IPS-18a (cell line): ENCODE measurements around the gene SORBS1.

ENCODE experiments used
- H3K27ac ChIP-seq: one replicate; pipeline ENCODE4 v1.5.1; 2013; ENCODE audit warnings: low read length
- H3K27me3 ChIP-seq: one replicate; pipeline ENCODE4 v1.6.1; 2013; ENCODE audit warnings: mild to moderate bottlenecking, low read length; ENCODE audit not compliant: control insufficient read depth, insufficient read depth
- H3K36me3 ChIP-seq: one replicate; pipeline ENCODE4 v1.6.1; 2013; ENCODE audit warnings: low read depth, low read length; ENCODE audit not compliant: control insufficient read depth
- H3K4me1 ChIP-seq: one replicate; pipeline ENCODE4 v1.6.1; 2013; ENCODE audit warnings: low read depth, low read length; ENCODE audit not compliant: control insufficient read depth
- H3K4me3 ChIP-seq: one replicate; pipeline ENCODE4 v1.5.1; 2013; ENCODE audit warnings: low read length
- H3K9ac ChIP-seq: one replicate; pipeline ENCODE4 v1.6.1; 2013; ENCODE audit warnings: mild to moderate bottlenecking, low read length, moderate library complexity
- H3K9me3 ChIP-seq: one replicate; pipeline ENCODE4 v1.6.1; 2013; ENCODE audit warnings: low read depth, low read length; ENCODE audit not compliant: control insufficient read depth

The SORBS1 gene

DNA sequence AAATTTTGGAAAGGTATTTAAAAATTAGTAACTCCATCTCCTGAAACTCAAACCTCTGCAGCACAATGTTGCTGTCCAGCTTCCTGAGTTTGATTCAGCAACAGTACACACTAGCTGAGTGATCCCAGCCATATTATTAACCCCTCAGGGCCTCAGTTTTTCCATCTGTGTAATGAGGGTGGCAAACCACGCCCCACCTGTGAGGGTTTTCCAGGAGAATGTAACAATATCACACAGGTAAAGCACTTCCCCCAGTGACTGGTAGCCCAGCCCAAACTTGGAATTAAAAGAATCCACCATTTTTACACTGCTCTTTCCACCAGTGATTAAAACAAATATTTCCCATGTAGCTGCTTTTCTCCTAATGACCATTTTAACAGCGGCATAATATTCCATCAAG lies 122.4 kb downstream of the SORBS1 start:
- no peaks in the 10 kb centered on the region for H3K27me3 ChIP-seq
- H3K4me3 ChIP-seq = no peak overlapping the region
- no peak overlapping the region for H3K27ac ChIP-seq
- H3K4me1 ChIP-seq = no peaks in the 10 kb centered on the region
- no peak overlapping the region for H3K9ac ChIP-seq
- no peaks in the 10 kb centered on the region for H3K9me3 ChIP-seq
- peaks cover 6% of the 10 kb centered on the region for H3K36me3 ChIP-seq

DNA sequence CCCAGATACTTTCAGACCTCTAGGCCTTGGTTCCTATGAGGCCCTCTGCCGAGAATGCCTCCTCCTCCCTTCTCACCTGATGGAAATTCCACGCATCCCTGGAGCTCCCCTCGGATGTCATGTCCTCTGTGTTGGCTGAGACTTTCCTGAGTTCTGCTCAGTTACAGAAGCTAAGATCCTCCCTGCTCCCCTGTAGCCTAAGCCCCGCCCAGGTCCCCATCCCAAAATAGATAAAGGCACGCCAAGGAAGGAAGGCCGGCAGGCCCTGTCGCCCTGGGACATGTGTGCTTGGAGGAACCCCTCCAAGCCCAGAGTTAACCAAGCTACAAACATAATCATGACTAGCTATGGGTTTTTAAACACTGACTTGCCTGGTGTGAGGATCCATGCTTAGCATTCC lies 123.5 kb downstream of the SORBS1 start:
- H3K27ac ChIP-seq = no peak overlapping the region
- no peak overlapping the region for H3K4me3 ChIP-seq
- no peaks in the 10 kb centered on the region for H3K4me1 ChIP-seq
- peaks cover 6% of the 10 kb centered on the region for H3K36me3 ChIP-seq
- no peak overlapping the region for H3K9ac ChIP-seq
- H3K9me3 ChIP-seq = no peaks in the 10 kb centered on the region
- no peaks in the 10 kb centered on the region for H3K27me3 ChIP-seq

GRCh38 chr10:95435548-95436279 lies 125.5 kb downstream of the SORBS1 start:
- Histone ChIP-seq H3K4me3 (no peak overlapping the region), H3K4me1 (no peaks in the 10 kb centered on the region), H3K27ac (no peak overlapping the region), H3K36me3 (peaks cover 6% of the 10 kb centered on the region), H3K9ac (no peak overlapping the region), H3K9me3 (no peaks in the 10 kb centered on the region), H3K27me3 (no peaks in the 10 kb centered on the region)

GRCh38 chr10:95434583-95434982 lies 126.6 kb downstream of the SORBS1 start:
- no peak overlapping the region for H3K4me3 ChIP-seq
- no peak overlapping the region for H3K27ac ChIP-seq
- no peaks in the 10 kb centered on the region for H3K27me3 ChIP-seq
- H3K36me3 ChIP-seq = peaks cover 6% of the 10 kb centered on the region
- H3K9ac ChIP-seq = no peak overlapping the region
- no peaks in the 10 kb centered on the region for H3K4me1 ChIP-seq
- no peaks in the 10 kb centered on the region for H3K9me3 ChIP-seq

DNA sequence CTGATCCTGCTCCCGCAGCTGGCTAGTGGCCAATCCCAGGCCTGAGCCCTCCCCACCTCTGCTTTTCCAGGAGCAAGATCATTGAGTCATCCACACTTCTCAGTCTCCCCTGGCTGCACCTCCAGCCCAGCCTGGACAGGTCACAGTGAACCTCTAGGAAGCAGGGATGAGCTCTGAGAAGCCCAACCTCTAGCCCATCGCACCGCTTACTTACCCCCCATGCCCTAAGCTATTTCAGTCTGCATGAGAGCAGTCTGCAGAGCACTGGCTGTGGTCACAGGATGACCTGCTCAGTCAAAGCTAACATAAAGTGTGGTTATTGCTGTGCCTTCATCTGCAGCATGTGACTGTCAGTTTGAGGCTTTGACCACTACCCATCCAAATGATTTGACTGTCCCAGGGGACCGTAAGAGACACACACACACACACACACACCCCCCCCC lies 129.2 kb downstream of the SORBS1 start:
- Histone ChIP-seq H3K9ac (no peak overlapping the region), H3K4me1 (no peaks in the 10 kb centered on the region), H3K27me3 (no peaks in the 10 kb centered on the region), H3K9me3 (no peaks in the 10 kb centered on the region), H3K27ac (no peak overlapping the region), H3K4me3 (no peak overlapping the region), H3K36me3 (peaks cover 4% of the 10 kb centered on the region)

GRCh38 chr10:95430231-95430951 lies 130.8 kb downstream of the SORBS1 start:
- Histone ChIP-seq H3K27me3 (no peaks in the 10 kb centered on the region), H3K4me3 (no peak overlapping the region), H3K4me1 (no peaks in the 10 kb centered on the region), H3K27ac (no peak overlapping the region), H3K9ac (no peak overlapping the region), H3K36me3 (peaks cover 5% of the 10 kb centered on the region), H3K9me3 (no peaks in the 10 kb centered on the region)

DNA sequence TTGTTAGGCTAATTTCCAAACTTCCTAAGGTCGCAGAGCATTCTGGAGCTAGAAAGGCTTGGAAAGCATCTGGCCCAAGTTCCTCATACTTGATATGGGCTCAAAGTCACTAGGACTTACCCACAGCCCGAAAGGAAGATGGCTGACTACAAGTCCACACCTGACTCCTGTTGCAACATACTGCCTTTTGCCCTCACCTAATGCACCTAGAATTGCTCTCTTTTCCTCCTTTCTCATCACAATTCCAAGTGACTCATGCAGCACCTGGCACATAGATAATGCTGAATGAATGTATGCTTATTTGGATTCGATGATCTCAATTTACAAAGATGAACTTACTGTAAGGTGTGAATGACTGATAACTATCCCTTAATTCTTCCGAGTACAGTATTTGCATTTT lies 131.5 kb downstream of the SORBS1 start:
- Histone ChIP-seq H3K4me1 (no peaks in the 10 kb centered on the region), H3K4me3 (no peak overlapping the region), H3K9ac (no peak overlapping the region), H3K27ac (no peak overlapping the region), H3K36me3 (peaks cover 5% of the 10 kb centered on the region), H3K27me3 (no peaks in the 10 kb centered on the region), H3K9me3 (no peaks in the 10 kb centered on the region)

DNA sequence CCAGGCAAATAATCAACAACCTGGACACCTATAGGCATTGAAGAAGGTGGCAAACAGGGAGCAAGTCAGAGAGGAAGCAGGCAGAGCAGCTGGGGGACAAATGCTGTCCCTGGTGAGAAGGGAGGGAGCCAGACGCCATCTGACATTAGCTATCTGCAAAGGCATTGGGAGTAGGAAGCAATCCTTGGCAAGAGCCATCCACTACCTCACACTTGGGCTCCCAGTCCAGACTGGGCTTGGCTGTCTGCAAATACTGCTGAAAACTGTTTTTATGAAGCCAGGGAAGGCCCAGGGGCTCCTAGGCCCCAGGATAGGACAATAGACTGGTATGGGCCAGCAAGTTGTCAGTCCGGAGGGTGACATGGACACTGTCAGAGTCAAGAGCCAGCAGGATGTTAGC lies 132.5 kb downstream of the SORBS1 start:
- no peak overlapping the region for H3K27ac ChIP-seq
- no peak overlapping the region for H3K4me3 ChIP-seq
- H3K4me1 ChIP-seq = no peaks in the 10 kb centered on the region
- peaks cover 5% of the 10 kb centered on the region for H3K36me3 ChIP-seq
- no peaks in the 10 kb centered on the region for H3K27me3 ChIP-seq
- no peaks in the 10 kb centered on the region for H3K9me3 ChIP-seq
- no peak overlapping the region for H3K9ac ChIP-seq

GRCh38 chr10:95426482-95426881 lies 134.7 kb downstream of the SORBS1 start:
- Histone ChIP-seq H3K27ac (no peak overlapping the region), H3K9me3 (no peaks in the 10 kb centered on the region), H3K4me3 (no peak overlapping the region), H3K27me3 (no peaks in the 10 kb centered on the region), H3K9ac (no peak overlapping the region), H3K4me1 (no peaks in the 10 kb centered on the region), H3K36me3 (peaks cover 5% of the 10 kb centered on the region)

DNA sequence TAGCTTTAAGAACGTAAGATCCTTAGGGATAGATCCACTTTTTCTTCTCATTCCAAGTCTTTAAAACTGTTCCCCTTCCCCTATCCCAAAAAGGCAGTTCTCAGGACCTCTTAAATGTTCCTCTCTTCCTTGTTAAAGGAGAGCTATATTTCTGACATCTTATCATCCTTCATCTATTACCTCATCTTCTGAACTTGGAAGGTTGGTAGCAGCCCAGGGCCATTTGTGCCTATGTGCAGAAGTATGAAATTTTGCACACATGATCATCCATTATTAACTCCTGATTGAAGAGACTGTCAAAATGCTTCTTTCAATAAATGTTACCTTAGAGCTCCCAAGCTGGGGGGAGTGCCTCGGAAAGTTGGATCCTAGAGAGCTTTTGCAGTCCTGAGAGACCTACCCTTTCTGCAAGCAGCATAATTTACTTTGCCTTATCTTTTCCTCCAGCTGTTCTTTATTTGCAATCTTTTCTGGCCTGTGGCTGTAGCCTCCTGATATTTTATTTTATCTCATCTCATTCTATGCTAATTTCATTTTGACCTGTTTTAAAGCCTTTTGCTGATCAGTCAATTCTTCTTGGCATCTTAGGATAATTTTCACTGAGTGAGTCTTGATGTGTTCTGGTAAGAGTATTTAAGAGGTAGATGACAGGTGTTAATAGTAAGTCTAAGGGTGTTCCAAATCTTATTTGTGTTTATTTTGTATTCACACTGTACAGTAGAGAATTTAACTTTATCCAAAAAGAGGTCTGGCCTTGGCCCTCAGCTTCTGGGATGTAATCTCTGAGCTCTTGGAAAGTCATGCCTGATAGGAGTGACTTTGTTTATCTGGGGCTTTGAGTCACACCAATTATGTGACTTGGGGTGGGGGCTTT lies 135.3 kb downstream of the SORBS1 start:
- Histone ChIP-seq H3K9me3 (no peaks in the 10 kb centered on the region), H3K4me1 (no peaks in the 10 kb centered on the region), H3K27me3 (no peaks in the 10 kb centered on the region), H3K27ac (no peak overlapping the region), H3K9ac (no peak overlapping the region), H3K4me3 (no peak overlapping the region), H3K36me3 (peaks cover 5% of the 10 kb centered on the region)

DNA sequence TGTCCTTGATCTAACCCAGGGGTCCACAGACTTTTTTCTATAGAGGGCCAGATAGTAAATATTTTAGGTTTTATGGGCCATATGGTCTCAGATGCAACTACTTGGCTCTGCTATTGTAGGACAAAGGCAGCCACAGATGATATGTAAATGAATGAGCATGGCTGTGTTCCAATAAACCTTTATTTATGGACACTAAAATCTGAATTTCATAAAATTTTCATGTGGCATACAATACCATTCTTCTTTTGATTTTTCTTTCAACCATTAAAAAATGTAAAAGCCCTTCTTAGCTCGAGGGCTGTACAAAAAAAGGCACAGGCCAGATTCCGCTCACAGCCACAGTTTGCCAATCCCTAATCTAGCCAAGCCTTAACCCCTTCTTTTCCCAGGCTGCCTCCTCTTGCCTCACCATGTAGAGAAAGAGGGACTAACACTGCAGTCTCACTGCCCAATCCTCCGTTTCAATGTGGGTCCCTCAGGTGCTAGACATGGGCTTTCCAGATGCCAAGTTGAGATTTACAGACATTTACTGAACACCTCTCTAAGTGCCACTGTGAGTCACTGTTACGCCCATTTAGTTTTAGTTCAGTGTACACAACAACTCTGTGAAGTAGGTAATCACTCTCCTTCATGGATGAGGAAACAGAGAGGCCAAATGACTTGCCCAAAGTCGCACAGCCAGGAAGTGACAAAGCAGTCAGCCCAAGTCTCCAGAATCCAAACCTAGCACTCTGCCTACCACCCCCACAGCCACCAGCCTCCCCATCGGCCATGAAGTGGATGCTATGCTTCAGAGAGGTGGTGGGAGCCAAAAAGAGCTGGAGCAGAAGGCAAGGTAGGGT lies 137.8 kb downstream of the SORBS1 start:
- Histone ChIP-seq H3K27me3 (no peaks in the 10 kb centered on the region), H3K4me3 (no peak overlapping the region), H3K4me1 (no peaks in the 10 kb centered on the region), H3K9ac (no peak overlapping the region), H3K9me3 (no peaks in the 10 kb centered on the region), H3K36me3 (peaks cover 10% of the 10 kb centered on the region), H3K27ac (no peak overlapping the region)
